Measurements from ENCODE around the gene INAFM2. TPM values are rescaled to one million over a fixed set of nuclear protein-coding genes. Genes with fewer than 3 reads are reported as not detected.

Gene INAFM2
- total RNA-seq, 1 experiment from 2014 or later, result 25.4 TPM

DNA sequence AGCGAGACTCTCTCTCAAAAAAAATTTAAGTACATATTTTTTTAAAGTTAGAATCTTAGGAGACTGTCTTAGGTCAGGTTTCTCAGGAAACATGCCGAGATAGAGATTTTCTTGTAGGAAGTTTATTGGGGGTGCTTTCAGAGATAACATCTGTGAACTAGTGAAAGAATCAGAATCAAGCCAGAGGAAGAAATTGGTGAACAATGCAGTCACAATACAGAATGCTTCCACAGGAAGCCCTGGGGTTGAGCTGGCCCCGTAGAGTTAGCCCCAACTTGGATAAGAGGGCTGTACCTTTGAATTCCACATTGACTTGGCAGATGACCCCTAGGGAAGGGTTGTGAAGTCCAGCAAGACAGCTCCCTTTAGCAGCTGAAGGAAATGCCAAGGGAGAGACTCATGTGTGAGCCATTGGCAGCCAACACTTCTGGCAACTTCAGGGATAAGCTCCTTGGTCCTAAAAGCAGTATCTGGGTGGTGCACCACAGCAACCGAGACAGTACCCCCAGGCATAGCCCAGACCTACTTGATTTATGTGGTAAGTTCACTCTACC, 8.7 kb upstream of the INAFM2 start:
- DNase-seq, result no peak
- Mint-ChIP-seq H3K4me3 (no peak overlapping the region), H3K27me3 (ENCODE audit: low read depth) (peaks cover 60% of the 10 kb centered on the region), H3K4me1 (peaks cover 6 to 10% of the 10 kb centered on the region in 2 experiments), H3K9me3 (no peaks in the 10 kb centered on the region; a peak in 1 of 5 replicates), H3K36me3 (ENCODE audit: insufficient read depth in 1 of 3, low read depth in 3 of 3) (no peaks in the 10 kb centered on the region), H3K27ac (no peak overlapping the region)
- Histone ChIP-seq H3K23me2 (ENCODE audit: insufficient read length, low read depth, low read length, poor library complexity, severe bottlenecking) (no peaks in the 10 kb centered on the region), H4K91ac (ENCODE audit: insufficient read length, low read depth, low read length) (no peak overlapping the region), H3K27ac (ENCODE audit: insufficient read length, low read depth, low read length) (no peak overlapping the region), H3K79me2 (ENCODE audit: insufficient read depth, low read length) (no peaks in the 10 kb centered on the region), H3K4ac (ENCODE audit: low read depth, low read length) (no peak overlapping the region), H4K8ac (replicated peaks; ENCODE audit: insufficient read length, low read depth, low read length) (no peak overlapping the region), H3K18ac (ENCODE audit: insufficient read length, low read depth, low read length) (no peak overlapping the region), H2AFZ (ENCODE audit: low read length) (no peak overlapping the region), H3K79me1 (ENCODE audit: insufficient read depth, low read depth, low read length, poor library complexity, severe bottlenecking) (no peaks in the 10 kb centered on the region), H3K56ac (ENCODE audit: insufficient read length, low read depth, low read length) (no peak overlapping the region), H3K9me3 (ENCODE audit: control insufficient read depth, low read depth, low read length) (no peaks in the 10 kb centered on the region), H3T11ph (ENCODE audit: low read length) (no peak overlapping the region), H3K4me1 (ENCODE audit: insufficient read depth, low read length) (no peaks in the 10 kb centered on the region), H2BK120ac (ENCODE audit: low read depth, low read length, poor library complexity, severe bottlenecking) (no peak overlapping the region), H3K27me3 (ENCODE audit: insufficient read depth, low read length) (no peaks in the 10 kb centered on the region), H3K4me2 (ENCODE audit: insufficient read depth, insufficient read length, low read length) (no peak overlapping the region), H2BK15ac (ENCODE audit: low read depth, low read length) (0 out of 2 replicates have a peak overlapping the region, but pooled peaks have one; percentile 45), H3K14ac (ENCODE audit: insufficient read depth, low read length) (no peak overlapping the region), H2BK20ac (ENCODE audit: low read depth, low read length, poor library complexity, severe bottlenecking) (no peak overlapping the region), H3K23ac (ENCODE audit: insufficient read length, low read depth, low read length) (no peak overlapping the region), H4K5ac (ENCODE audit: insufficient read length, low read depth, low read length) (no peak overlapping the region), H3K9ac (ENCODE audit: extremely low read depth, insufficient read length, low read length) (no peak overlapping the region), H2BK5ac (ENCODE audit: insufficient read length, low read length) (no peak overlapping the region), H4K20me1 (ENCODE audit: control insufficient read depth, insufficient read depth, insufficient read length) (no peaks in the 10 kb centered on the region), H2BK12ac (ENCODE audit: insufficient read length, low read depth, low read length) (no peak overlapping the region), H2AK5ac (ENCODE audit: insufficient read length, low read length) (no peak overlapping the region)
- TF ChIP-seq, protein P1, sequence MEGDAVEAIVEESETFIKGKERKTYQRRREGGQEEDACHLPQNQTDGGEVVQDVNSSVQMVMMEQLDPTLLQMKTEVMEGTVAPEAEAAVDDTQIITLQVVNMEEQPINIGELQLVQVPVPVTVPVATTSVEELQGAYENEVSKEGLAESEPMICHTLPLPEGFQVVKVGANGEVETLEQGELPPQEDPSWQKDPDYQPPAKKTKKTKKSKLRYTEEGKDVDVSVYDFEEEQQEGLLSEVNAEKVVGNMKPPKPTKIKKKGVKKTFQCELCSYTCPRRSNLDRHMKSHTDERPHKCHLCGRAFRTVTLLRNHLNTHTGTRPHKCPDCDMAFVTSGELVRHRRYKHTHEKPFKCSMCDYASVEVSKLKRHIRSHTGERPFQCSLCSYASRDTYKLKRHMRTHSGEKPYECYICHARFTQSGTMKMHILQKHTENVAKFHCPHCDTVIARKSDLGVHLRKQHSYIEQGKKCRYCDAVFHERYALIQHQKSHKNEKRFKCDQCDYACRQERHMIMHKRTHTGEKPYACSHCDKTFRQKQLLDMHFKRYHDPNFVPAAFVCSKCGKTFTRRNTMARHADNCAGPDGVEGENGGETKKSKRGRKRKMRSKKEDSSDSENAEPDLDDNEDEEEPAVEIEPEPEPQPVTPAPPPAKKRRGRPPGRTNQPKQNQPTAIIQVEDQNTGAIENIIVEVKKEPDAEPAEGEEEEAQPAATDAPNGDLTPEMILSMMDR (conservative IDR thresholded peaks at IDR 0.05), result no peak
- no CpG with 5 or more reads among the region's 4 CpGs for WGBS (ENCODE audit: extremely low coverage, insufficient read length, low lambda C conversion rate)
